HEK293T (cell line): ENCODE data around the gene IGIP.

ENCODE experiments used
- ARNT ChIP-seq: fragments of 450-650 bp; IDR thresholded peaks from 2 replicates; pipeline ENCODE4 v1.6.1; 2017; ENCODE audit warnings: mild to moderate bottlenecking
- BHLHE40 ChIP-seq: fragments of 450-650 bp; IDR thresholded peaks from 2 replicates; pipeline ENCODE4 v1.6.1; 2016; ENCODE audit warnings: mild to moderate bottlenecking, moderate library complexity, borderline replicate concordance
- CTBP1 ChIP-seq: fragments of 450-650 bp; IDR thresholded peaks from 2 replicates; pipeline ENCODE4 v1.6.1; 2016; ENCODE audit warnings: borderline replicate concordance
- ELF4 ChIP-seq: fragments of 450-650 bp; IDR thresholded peaks from 2 replicates; pipeline ENCODE4 v1.6.1; 2017; ENCODE audit warnings: antibody characterized with exemption
- FOXA1 ChIP-seq: fragments of 450-650 bp; IDR thresholded peaks from 2 replicates; pipeline ENCODE4 v1.6.1; 2016; ENCODE audit warnings: mild to moderate bottlenecking
- FOXM1 ChIP-seq: fragments of 450-650 bp; IDR thresholded peaks from 2 replicates; pipeline ENCODE4 v1.6.1; 2017; ENCODE audit warnings: mild to moderate bottlenecking, borderline replicate concordance
- HDGF ChIP-seq: fragments of 450-650 bp; IDR thresholded peaks from 2 replicates; pipeline ENCODE4 v1.6.1; 2017; ENCODE audit warnings: antibody characterized with exemption, borderline replicate concordance
- NFRKB ChIP-seq: fragments of 450-650 bp; IDR thresholded peaks from 2 replicates; pipeline ENCODE4 v1.6.1; 2016; ENCODE audit warnings: mild to moderate bottlenecking, moderate library complexity
- SP1 ChIP-seq: fragments of 450-650 bp; IDR thresholded peaks from 2 replicates; pipeline ENCODE4 v1.6.1; 2017
- SUZ12 ChIP-seq: fragments of 450-650 bp; IDR thresholded peaks from 2 replicates; pipeline ENCODE4 v1.6.1; 2016; ENCODE audit warnings: mild to moderate bottlenecking
- TARDBP ChIP-seq: fragments of 450-650 bp; IDR thresholded peaks from 2 replicates; pipeline ENCODE4 v1.6.1; 2016
- TF ChIP-seq, protein P1 (sequence below): fragments of 450-650 bp; IDR thresholded peaks from 2 replicates; pipeline ENCODE4 v1.6.1; 2016

- no peak for TF ChIP-seq FOXA1
- TF ChIP-seq SUZ12, result no peak
- TF ChIP-seq HDGF, result no peak
- TF ChIP-seq TARDBP, result no peak
- TF ChIP-seq ARNT, result no peak
- no peak for TF ChIP-seq BHLHE40
- no peak for TF ChIP-seq FOXM1
- no peak for TF ChIP-seq NFRKB
- TF ChIP-seq, protein P1, sequence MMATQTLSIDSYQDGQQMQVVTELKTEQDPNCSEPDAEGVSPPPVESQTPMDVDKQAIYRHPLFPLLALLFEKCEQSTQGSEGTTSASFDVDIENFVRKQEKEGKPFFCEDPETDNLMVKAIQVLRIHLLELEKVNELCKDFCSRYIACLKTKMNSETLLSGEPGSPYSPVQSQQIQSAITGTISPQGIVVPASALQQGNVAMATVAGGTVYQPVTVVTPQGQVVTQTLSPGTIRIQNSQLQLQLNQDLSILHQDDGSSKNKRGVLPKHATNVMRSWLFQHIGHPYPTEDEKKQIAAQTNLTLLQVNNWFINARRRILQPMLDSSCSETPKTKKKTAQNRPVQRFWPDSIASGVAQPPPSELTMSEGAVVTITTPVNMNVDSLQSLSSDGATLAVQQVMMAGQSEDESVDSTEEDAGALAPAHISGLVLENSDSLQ, result no peak
- no peak for TF ChIP-seq ELF4
- TF ChIP-seq SP1, result no peak
- TF ChIP-seq CTBP1, result no peak
These were observed 8.7 kb downstream of the IGIP start for GRCh38 chr5:140134277-140134935.
